HG03571 (cell line): ENCODE measurements around the gene DENND4C.
"Not testable (repeated sequence)": the region's sequence is repeated elsewhere in the genome, so short reads cannot be mapped to it uniquely, and the experiment has no call there.

ENCODE experiments used
- ATAC-seq: cut with Tn5 transposase; IDR thresholded peaks from one replicate; pipeline ENCODE4 v1.9.1; 2021; ENCODE audit not compliant: unreplicated experiment

DENND4C gene

GRCh38 chr9:19408693-19409400 is 178.4 kb downstream of the DENND4C start, which contains the start of gene ACER2:
TSS of gene ACER2 (plus strand) at chr9:19409009. CDS start at chr9:19409085, 76 bp downstream.
- peak; percentile 96 for ATAC-seq

- peak; percentile 19 for ATAC-seq
Observed at GRCh38 chr9:19409401-19410194, 179.1 kb downstream of the DENND4C start.

- no peak for ATAC-seq
Observed at GRCh38 chr9:19410195-19410503, 179.7 kb downstream of the DENND4C start.

- ATAC-seq, result no peak
Observed at GRCh38 chr9:19410594-19410993, 180.1 kb downstream of the DENND4C start.

GRCh38 chr9:19411316-19411715 is 180.8 kb downstream of the DENND4C start:
- no peak for ATAC-seq

- ATAC-seq, result not testable (repeated sequence)
Observed at GRCh38 chr9:19413456-19413855, 183.0 kb downstream of the DENND4C start.

- ATAC-seq, result no peak
Observed at GRCh38 chr9:19416143-19416542, 185.7 kb downstream of the DENND4C start.

GRCh38 chr9:19420877-19421276 is 190.4 kb downstream of the DENND4C start:
- no peak for ATAC-seq
